PC-9 (cell line): ENCODE results near the gene GCC2. TPM values are rescaled to one million over a fixed set of nuclear protein-coding genes. Genes with fewer than 3 reads are reported as not detected.

Source experiments
- BruUV-seq: library from RNA; stranded (reverse); fragments of 400-500 nt; replicated peaks from 2 replicates; lab custom pipeline; 2021; lab: Mats Ljungman, UMichigan
- CTCF ChIA-PET: fragments of 300-600 bp; sonication (Branson Sonifier 250); formaldehyde crosslinking; loops from one replicate; lab custom pipeline; 2022; ENCODE audit warnings: antibody characterized with exemption; lab: Charles Lee
- POLR2A ChIA-PET: fragments of 300-600 bp; sonication (Branson Sonifier 250); formaldehyde crosslinking; loops from one replicate; lab custom pipeline; 2022; ENCODE audit warnings: antibody characterized with exemption; ENCODE audit not compliant: unreplicated experiment; lab: Charles Lee
- DNase-seq, 2 experiments: peaks; one replicate each; pipeline versions ENCODE4 v3.0.0 to v3.0.0-alpha.2; 2015 to 2022; ENCODE audit warnings: mixed read lengths in 1 of 2
- H2AFZ ChIP-seq: fragments of 200-600 bp; sonication (generic); 2 replicates; pipeline ENCODE4 v1.8.1; 2017; ENCODE audit warnings: antibody characterized with exemption
- H3F3A ChIP-seq: fragments of 200-600 bp; sonication (generic); 2 replicates; pipeline ENCODE4 v1.8.1; 2017; ENCODE audit warnings: antibody characterized with exemption, mild to moderate bottlenecking, low read depth; ENCODE audit not compliant: insufficient read depth
- H3K27ac ChIP-seq: fragments of 200-600 bp; sonication (generic); 2 replicates; pipeline ENCODE4 v1.6.1; 2016; ENCODE audit warnings: mixed run types
- H3K27me3 ChIP-seq: fragments of 200-600 bp; sonication (generic); 2 replicates; pipeline ENCODE4 v1.6.1; 2016; ENCODE audit warnings: low read depth, mixed run types; ENCODE audit not compliant: insufficient read depth
- H3K36me3 ChIP-seq: fragments of 200-600 bp; sonication (generic); 2 replicates; pipeline ENCODE4 v1.6.1; 2016; ENCODE audit warnings: low read depth, mixed run types
- H3K4me1 ChIP-seq: fragments of 200-600 bp; sonication (generic); replicated peaks from 2 replicates; pipeline ENCODE4 v1.6.1; 2016; ENCODE audit warnings: mixed run types; ENCODE audit not compliant: insufficient read depth
- H3K4me2 ChIP-seq: fragments of 200-600 bp; sonication (generic); 2 replicates; pipeline ENCODE4 v1.6.1; 2017; ENCODE audit warnings: mixed run types
- H3K4me3 ChIP-seq: fragments of 200-600 bp; sonication (generic); 2 replicates; pipeline ENCODE4 v1.6.1; 2016; ENCODE audit warnings: mixed run types
- H3K79me2 ChIP-seq: fragments of 200-600 bp; sonication (generic); 2 replicates; pipeline ENCODE4 v1.6.1; 2017; ENCODE audit warnings: low read depth, mixed run types
- H3K9me2 ChIP-seq: fragments of 200-600 bp; sonication (generic); 2 replicates; pipeline ENCODE4 v1.8.1; 2017; ENCODE audit warnings: mild to moderate bottlenecking; ENCODE audit not compliant: insufficient read depth
- H3K9me3 ChIP-seq: fragments of 200-600 bp; sonication (generic); 2 replicates; pipeline ENCODE4 v1.8.1; 2016; ENCODE audit warnings: low read depth; ENCODE audit not compliant: insufficient read depth
- H4K20me1 ChIP-seq: fragments of 200-600 bp; sonication (generic); 2 replicates; pipeline ENCODE4 v1.8.1; 2017; ENCODE audit not compliant: insufficient read depth
- CTCF ChIP-seq: fragments of 200-600 bp; sonication (generic); conservative IDR thresholded peaks from 2 replicates; pipeline ENCODE4 v1.6.1; 2017; ENCODE audit warnings: mixed run types, antibody characterized with exemption, mild to moderate bottlenecking, moderate library complexity
- EZH2 ChIP-seq: fragments of 200-600 bp; sonication (generic); IDR thresholded peaks from 2 replicates; pipeline ENCODE4 v1.8.0; 2017; ENCODE audit warnings: antibody characterized with exemption, low read depth
- intact Hi-C: fragments of 100-400 bp; cut with micrococcal nuclease; formaldehyde crosslinking; loops from one replicate; pipeline ENCODE4 v1.10.0; 2022; ENCODE audit not compliant: unreplicated experiment
- total RNA-seq: library from RNA; stranded (reverse); gene quantifications from 2 replicates; pipeline ENCODE4 v1.2.3, GENCODE V29; 2021

The GCC2 gene
- total RNA-seq, 1 experiment from 2014 or later, result 49.1 TPM

GRCh38 chr2:108477099-108477498 is 28.1 kb downstream of the GCC2 start:
- Histone ChIP-seq H3F3A (no peaks in the 10 kb centered on the region), H3K9me2 (no peaks in the 10 kb centered on the region), H2AFZ (no peak overlapping the region), H3K27me3 (no peaks in the 10 kb centered on the region), H3K4me1 (no peaks in the 10 kb centered on the region), H3K27ac (no peak overlapping the region), H3K79me2 (no peaks in the 10 kb centered on the region), H3K4me2 (no peak overlapping the region), H3K4me3 (no peak overlapping the region), H3K9me3 (no peaks in the 10 kb centered on the region), H3K36me3 (peaks cover 33% of the 10 kb centered on the region), H4K20me1 (no peaks in the 10 kb centered on the region)
- TF ChIP-seq EZH2 (no peak), CTCF (no peak)
- ChIA-PET POLR2A (no interaction called here), CTCF (no interaction called here)
- BruUV-seq, result no TSS peak
- no peak for DNase-seq
- intact Hi-C loops, result no loop called here

GRCh38 chr2:108485253-108485652 is 36.2 kb downstream of the GCC2 start:
- Histone ChIP-seq H3K36me3 (peaks cover 38% of the 10 kb centered on the region), H3K27me3 (no peaks in the 10 kb centered on the region), H3K4me3 (no peak overlapping the region), H3K79me2 (no peaks in the 10 kb centered on the region), H3K4me1 (no peaks in the 10 kb centered on the region), H3F3A (peaks cover 13% of the 10 kb centered on the region), H3K9me3 (no peaks in the 10 kb centered on the region), H2AFZ (no peak overlapping the region), H3K9me2 (no peaks in the 10 kb centered on the region), H3K27ac (no peak overlapping the region), H4K20me1 (no peaks in the 10 kb centered on the region; the same call in 1 of the 2 replicates), H3K4me2 (no peak overlapping the region)
- ChIA-PET CTCF (no interaction called here), POLR2A (no interaction called here)
- no TSS peak for BruUV-seq
- intact Hi-C loops, result loop anchor here (10.0 kb wide), 1 partner anchor 100 kb away; no protein-coding TSS in a partner anchor
- DNase-seq, result no peak
- TF ChIP-seq EZH2 (no peak), CTCF (no peak)

GRCh38 chr2:108490506-108491122 is 41.6 kb downstream of the GCC2 start:
- no peak overlapping the region for H3K27ac ChIP-seq
- H3K36me3 ChIP-seq, result peaks cover 40% of the 10 kb centered on the region
- H3K27me3 ChIP-seq, result no peaks in the 10 kb centered on the region
- H2AFZ ChIP-seq, result no peak overlapping the region
- no TSS peak for BruUV-seq
- no peaks in the 10 kb centered on the region for H3K9me3 ChIP-seq
- H3K9me2 ChIP-seq, result no peaks in the 10 kb centered on the region
- H3F3A ChIP-seq, result peaks cover 5% of the 10 kb centered on the region; the same call in 1 of the 2 replicates
- no peaks in the 10 kb centered on the region for H3K4me1 ChIP-seq
- TF ChIP-seq CTCF, result no peak
- TF ChIP-seq EZH2, result no peak
- no peaks in the 10 kb centered on the region; the same call in 1 of the 2 replicates for H4K20me1 ChIP-seq
- H3K4me3 ChIP-seq, result no peak overlapping the region
- H3K79me2 ChIP-seq, result no peaks in the 10 kb centered on the region
- POLR2A ChIA-PET, result no interaction called here
- CTCF ChIA-PET, result no interaction called here
- intact Hi-C loops, result no loop called here
- no peak for DNase-seq
- no peak overlapping the region for H3K4me2 ChIP-seq
